Suppressor macrophage treated with lipopolysaccharide for 4 hours (primary cell): ENCODE results near the gene MBP.
A peak's percentile ranks its signal among the peaks of the same experiment; 100 is the strongest.

ENCODE experiments used
- DNase-seq: peaks from one replicate; pipeline ENCODE4 v3.0.0-alpha.2; 2020

Gene MBP

DNA sequence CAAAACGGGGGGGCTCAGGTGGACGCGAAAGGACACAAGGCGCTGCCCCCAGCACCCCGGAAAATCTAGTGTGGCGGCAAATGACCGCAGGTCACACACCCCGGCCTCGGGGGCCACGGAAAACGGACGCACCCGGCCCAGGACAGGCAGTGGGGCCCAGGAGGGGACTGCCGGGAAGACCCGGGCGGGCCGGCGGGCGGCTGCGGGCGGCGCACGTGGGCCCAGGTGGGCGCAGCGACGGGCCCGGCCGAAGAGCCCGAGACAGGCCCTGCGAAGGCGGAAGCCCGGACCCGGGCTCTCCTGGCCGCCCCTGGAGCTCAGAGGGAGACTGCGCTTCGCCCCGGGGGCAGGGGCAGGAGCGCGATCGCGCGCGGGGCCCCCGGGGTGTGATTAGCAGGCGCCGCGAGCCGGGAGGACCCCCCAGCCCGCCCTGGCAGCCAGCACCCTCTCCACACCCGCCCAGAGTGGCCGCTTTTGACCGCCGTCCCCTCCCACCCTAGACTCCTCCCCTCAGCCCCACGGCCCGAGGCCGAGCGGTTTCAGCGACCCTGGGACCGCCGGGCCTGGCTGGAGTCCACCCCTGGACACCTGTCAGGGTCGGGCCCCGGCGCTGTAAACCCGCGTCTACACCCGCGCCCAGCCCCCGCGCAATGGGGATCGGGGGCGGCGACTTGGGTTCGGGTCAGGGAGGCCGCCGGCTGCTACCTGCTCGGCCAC, 773 bp downstream of the MBP start:
- DNase-seq = peak; percentile 66

DNA sequence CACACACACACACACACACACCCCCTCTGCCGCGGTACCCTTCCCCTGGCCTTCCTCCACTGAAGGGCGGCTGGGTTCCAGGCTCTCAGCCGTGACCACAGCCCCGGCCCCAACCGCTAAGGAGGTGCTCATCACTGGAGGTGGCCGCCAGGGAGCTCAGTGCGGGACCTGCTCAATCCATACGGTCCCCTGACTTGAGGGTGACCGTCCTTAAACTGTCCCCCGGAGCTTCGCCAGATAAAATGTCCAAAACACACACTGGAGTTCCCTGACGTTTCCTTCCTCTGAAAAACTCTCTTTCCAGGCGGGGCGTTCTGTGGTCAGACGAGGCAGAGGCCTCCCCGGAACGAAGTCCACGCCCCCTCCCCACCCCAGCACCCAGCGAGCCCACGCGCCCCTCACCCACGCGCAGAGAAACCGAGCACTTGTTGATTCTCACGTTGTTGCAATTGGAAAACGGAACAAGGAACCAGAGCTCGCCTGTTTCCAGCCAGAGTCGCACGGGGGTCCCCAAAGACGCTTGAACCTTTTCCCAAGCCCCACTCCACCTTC, 1.4 kb downstream of the MBP start:
- DNase-seq = peak; percentile 92

DNA sequence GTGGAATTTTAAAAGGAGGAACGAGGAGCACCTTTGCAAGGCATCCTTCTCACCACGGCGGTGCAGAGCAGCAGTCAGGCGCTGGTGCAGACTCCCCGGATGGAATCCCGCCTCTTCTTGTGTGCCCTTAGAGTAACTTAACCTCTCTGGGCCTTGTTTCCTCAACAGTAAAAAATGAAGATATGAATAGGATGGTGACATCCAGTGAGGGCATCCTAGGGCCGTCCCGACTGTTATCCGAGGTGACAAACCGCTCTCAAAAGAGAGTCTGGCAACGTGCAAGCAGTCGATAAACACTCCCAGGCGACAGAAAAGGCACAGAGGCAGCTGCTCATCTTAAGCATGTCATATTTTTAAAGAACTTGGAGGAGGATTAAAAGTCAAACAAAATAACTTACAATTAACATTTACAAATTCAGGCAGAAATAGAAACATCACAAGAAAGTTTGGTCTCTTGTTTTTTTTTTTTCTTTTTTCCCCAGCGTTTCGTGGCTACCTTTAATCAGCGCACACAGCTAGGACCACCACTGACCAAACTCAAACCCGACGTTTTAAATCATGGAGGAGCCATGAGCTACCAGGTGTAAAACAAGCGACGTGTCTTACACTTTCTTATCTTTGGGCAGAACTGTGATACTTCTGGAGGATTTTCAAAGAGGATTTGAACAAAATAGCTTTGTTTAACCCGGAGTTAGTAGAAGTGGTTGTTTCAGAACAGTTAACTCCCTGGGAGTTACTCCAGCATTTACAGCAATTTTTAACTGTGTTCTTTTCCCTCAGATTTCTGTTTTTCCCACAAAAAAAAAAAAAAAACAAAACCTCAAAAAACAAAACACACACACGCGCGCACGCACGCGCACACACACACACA, 2.1 kb downstream of the MBP start:
- DNase-seq = no peak

DNA sequence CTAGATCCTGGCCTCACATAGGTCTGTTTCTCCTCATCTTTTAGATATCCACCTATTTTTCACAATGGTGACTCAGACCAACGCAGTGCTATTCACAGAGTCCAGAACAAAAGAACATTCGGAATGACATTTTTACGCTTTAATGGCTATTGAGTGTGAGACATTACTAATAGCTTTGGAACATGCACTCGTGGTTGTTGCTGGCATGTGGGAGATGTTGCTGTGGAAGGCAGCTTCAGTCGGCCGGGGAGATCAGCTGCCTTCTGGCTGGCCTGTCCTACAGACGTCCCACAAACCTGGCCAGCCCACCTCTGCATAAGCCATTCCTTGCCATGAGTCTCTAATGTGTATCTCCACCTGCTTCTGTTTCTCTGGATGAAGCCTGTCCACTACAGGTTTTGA, 3.4 kb downstream of the MBP start:
- DNase-seq = no peak

DNA sequence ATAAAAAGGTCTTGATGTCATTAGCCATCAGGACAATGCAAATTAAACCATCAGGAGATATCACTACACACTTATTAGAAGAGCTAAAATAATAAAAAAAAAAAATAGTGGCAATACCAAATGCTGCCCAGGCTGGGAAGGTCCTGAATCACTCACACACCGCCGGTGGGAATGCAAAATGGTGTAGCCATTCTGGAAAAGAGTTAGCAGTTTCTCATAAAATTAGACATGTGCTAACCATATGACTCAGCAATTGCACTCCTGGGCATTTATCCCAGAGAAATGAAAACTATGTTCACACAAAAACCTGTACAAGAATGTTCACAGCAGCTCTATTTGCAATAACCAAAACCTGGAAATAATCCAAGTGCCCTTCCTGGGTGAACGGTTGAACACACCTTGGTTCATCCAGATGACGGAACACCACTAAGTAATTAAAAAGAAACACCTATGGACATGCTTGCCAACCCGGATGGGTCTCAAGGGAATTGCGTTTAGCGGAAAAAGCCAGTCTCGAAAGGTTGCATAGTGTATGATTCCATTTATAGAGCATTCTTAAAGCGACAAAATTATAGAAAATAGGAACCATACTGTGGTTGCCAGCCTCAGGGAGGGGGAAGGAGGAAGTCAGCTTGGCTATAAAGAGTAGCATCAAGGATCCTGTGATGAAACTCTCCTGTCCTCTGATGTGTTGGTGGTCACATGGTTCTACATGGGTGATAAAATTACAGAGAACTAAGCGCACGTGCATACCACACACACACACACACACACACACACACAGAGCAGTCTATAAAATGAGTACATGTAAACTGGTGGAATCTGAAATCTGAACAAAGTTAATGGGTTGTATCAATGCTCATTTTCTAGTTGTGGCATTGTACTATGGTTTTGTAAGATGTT, 4.6 kb downstream of the MBP start:
- DNase-seq = peak; percentile 91

DNA sequence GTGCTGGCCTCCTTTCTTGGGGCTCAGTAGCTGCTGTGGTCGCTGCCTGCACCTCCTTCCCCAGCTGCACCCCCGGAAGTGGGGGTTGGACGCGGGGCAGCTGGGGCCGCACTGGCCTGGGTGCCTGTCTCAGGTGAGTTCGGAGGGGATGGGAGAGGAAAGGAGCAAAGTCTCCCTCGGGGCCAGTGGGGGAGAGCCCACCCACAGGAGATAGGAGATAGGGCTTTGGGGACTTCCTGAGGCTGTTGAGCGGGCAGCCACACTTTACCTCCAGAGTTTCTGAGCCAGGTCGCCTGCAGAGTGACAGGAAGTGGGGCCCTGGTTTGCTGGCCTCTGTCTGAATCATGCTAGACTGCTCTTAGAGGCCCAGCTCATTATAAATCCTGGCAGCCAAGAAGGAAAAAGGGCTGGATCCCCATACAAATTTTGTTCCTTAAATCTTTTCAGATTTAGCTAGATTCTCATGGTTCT, 8.1 kb downstream of the MBP start:
- DNase-seq = no peak

DNA sequence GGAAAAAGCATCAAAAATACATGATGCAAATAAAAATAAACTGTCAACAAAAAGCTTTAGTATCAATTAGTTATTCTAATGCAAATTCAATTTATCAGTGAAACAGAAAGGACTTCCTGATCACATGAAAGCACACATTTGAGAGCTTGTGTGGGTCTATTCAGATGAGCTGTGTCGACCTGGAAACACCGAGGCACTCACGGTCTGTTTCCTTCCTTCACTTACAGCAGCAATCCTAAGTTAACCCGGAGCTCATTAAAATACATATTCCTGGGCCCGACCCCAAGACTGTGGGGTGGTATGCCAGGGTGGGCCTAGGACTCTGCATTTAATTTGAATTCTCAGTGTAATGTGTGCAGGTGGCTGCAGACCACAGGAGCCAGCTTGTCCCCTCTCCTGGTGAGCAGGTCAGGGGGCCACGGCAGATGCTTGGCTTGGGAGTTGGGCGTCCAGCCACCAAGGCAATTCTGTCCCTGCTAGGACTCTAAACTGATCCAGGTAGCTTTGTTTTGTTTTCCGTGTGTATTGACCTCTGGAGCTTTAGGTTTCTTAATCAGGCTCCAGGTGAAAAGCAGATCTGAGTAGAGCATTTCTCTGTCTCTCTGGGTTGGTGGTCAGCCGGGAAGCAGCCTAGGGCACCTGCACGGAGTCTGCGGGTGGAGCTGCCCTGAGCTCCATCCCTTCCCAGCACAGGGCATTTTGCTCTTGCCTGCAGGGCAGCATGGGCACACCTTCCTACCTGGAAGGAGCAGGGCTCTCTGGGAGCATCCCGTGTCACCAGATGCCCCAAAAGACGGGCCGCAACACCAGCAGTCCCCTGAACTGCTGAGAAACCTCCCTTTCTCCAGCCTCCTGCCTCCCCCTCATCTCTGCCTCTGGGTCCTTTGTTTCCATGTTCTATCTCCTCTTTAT, 9.0 kb downstream of the MBP start:
- DNase-seq = no peak

DNA sequence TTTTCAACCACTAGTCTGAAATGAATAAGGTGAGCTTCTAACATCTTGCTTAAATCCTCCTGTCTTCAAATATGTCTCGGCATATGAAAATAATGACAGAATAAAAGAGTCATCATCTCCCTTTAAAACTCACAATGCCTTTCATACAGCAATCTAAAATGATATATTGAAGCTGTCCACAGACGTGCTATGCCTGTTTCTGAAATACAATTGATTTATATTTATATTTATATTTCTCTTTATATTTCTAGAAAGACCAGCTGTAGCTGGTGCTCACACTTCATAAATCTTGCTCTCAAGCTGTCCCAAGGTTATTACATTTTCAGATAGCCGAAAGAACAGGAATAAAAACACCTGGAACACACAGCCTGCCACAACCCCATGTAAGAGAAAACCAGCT, 11.1 kb downstream of the MBP start:
- DNase-seq = no peak

DNA sequence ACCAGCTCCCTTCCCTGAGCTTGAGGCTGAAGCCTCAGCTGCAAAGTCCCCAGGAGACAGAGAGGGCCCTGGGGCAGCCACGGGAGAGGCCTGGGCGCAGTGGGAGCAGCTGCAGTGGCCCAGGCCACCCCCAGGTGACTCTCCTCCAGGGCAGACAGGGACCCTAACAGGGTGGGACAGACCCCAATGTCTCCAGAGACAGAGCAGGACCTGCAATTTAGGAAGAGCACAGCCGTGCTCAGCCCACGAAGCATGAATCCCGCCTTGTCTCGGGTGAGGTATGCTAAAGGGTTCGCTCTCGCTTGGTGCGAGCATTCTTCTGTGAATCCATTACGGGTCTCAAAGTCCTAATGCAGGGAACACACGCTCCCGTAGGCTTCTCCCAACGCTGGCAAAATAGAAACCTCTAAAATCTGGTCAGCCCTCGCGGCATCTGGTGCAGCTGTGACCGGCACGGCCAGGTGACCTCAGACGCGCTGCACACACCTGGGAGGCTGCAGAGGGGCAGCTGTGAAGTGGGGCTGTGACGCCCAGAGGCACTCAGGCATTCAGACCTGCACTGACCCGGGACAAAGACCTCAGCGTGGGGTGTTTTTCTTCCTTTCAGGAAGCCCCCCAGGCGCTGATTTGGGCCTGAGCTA, 12.6 kb downstream of the MBP start:
- DNase-seq = no peak

DNA sequence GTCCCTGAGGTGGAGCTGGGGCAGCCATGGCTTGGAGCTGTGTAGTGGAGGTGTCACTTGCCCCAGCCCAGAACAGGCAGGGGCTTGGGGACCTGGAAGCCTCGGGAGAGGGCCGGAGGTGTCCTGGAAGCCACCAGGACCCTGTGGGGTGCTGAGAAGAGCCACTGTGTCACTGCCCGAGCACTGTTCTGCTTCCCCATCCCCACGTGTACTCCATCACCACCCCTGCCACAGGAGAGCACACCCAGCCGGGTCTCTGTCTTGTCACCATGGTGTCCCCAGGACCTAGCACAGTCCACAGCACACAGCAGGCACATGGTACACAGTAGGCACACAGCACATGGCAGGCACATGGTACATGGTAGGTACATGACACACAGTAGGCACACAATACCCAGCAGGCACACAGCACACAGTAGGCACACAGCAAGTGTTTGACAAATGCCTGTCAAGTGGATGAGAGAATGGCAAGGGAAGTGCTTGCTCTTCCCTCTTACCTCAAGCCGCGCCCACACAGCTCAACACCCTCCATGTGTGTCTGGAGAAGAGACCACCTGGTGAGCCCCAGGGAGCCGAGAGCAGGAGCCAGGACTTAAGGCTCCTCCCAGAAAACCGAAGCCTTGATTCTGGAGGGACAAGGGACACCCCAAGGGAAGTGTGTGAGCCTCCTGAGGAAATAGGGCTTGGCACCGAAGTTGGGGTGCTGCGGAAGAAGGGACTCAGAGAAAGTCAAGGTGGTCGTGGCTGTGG, 13.3 kb downstream of the MBP start:
- DNase-seq = no peak

DNA sequence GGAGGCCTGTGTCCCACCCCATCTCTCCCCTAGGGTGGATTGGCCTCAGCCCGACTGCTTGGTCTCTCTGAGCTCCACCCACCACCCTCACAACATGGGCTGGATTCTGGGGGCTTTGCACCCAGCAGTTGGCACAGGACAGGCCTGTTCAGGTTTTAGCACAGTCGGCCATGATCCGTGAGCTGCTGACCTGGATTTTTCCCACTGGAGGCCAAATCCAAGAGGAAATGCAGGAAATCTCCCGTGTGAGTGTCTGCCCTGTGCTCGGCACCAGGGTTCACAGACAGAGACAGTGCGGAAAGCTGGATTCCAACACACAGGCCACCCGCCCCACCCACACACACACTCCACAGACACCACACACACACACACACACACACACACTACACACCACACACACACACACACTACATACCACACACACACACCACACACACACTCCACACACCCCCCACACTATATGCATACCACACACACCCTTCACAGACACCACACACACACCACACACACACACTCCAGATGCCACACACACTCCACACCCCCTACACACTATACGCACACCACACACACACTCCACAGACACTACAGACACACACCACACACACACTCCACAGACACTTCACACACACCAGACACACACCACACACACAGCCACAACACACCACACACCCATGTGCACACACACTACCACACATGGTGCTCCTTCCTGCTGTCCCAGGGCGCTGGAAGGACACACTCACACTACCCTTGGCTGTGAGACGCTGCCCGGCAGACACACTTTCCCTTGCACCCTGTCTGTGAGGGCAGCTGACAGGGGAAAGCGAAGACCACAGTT, 14.1 kb downstream of the MBP start:
- no peak for DNase-seq

DNA sequence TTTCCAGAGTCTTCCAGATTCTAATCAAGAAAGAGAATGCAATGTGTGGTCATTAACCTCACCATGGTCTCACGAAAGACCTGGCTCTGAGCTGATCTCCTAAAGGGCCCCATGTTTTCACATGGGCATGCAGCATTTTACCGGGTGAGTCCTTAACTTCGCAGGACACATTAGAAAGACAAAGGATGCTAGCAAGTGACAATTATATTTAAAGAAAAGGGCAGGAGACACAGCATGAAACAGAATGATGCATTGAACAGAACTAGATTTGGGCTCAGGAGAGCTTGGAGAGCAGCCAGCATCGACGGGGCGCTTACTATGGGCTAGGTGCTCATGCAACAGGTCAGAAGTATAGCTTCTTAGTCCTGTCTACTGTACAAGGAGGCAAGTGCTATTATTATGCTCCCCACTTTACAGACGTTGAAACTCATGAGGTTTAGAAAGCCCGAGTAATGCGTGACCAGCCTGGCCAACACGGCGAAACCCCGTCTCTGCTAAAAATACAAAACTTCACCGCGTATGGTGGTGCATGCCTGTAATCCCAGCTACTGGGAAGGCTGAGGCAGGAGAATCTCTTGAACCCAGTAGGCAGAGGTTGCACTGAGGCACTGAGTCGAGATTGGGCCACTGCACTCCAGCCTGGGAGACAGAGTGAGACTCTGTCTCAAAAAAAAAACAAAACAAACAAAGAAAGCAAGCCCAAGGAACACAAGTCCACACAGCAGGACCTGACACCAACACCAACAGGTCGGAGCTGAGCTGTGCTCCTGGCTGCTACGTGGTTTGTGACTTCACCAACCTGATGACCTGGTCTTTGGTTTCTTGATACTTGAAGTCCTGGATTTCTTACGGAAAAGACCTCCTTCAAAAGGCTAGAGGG, 16.1 kb downstream of the MBP start:
- DNase-seq = no peak

DNA sequence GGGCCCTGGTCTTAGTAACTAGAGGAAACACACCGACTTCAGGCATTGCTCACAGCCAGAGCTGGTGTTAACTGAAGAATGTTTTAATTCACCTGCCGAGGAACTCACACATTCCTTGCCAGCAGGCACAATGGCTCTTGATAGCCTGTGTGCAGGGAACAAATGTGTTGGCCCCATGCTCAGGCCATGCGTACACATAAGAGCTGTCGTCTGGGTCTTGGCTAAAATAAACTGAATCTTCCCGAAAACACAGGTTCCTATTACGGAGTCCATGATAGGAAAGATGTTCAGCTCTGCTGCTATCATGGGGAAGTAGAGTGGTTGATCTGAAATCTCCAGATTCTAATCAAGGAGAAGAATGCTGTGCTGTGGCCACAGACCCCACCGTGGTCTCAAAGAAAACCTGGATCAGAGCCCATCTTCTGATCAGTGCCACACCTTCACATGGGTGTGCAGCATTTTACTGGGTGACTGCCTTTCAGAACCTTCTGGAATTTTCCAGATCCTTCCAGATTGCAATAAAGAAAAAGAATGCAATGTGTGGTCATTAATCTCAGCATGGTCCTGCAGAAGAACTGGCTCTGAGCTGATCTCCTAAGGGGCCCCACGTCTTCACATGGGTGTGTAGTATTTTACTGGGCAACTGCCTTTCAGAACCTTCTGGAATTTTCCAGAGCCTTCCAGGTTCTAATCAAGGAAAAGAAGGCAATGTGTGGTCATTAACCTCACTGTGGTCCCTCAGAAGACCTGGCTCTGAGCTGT, 17.2 kb downstream of the MBP start:
- DNase-seq = no peak

DNA sequence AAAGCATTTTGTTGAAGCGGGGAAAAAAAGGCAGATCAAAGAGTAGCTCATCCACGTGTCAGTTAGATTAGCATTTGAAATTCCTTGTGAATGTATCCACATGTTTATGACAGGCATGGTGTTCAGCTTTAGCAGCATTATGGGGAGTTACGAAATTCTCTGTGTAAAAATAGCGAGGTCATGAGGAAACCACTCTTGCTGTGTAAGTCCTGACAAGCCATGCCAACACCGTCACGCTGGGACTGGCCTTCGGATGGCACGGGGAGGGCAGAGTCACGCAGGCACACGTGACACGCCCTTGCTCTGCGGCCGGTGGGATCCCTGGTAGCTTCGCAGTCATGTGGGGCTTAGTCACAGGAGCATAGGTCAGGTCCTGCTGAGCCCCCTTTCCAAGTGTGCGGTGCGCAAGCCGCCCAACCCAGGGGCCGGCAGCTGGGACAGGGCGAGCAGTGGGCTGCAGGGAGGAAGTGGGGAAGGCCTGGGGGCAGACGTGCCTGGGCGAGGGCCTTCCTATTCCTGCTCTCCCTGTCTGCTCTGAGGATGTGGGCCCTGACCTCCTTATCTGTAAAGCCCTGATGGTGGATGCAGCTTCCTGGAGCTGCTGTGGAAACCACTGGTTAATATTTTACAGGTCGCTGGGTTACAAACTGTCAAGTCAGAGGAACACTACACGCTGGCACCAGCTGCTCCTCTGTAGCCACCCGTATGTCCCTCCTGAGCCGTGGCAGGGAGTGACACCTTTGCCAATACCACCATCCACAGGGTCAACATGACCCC, 18.0 kb downstream of the MBP start:
- peak; percentile 98 for DNase-seq

DNA sequence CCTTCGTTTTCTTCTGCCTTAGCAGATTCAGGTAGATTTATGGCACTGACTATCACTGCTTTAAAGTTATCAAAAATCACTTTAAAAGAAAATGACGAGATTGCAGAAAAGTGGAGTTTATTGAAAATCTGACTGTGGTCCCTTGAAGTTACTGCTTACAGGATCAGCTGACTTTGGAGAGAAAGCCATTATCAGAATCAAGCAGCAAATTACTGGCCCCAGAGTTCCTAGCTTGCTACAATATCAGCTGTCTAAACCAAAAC, 18.5 kb downstream of the MBP start:
- no peak for DNase-seq

DNA sequence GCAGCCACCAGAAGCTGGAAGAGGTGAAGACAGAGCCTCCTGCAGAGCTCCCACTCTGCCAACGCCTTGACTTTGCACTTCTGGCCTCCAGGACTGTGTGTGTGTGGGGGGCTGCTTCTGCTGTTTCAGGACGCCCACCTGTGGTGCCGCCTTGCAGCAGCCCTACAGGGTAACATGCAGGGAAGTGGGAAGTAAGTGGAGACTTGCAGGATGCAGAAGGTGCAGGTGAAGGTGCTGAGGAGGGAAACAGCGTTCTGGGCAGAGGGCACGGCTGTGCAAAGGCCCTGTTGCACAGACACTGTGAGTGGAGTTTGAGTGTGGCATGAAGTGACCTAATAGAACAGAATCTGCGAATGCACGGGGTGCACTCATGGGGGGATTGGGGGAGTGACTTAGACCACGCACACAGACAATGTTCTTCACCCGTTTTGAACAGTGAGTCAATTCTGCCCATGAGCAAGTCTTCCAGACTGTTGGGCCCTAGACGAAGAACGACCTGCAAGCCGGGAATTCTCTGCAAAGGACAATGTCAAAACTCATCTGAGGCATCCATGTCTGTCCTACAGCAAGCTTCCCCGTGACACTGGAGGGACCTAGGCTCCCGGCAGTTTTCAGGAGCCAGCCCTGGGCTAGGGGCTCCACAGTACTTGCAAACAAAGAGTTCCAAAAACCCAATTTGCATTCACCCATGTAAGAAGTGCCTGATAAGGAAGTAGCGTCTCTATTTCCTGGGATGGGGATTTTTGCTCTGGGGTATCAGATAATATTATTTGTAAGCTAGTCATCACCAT, 19.0 kb downstream of the MBP start:
- DNase-seq = no peak
